ENCODE data around the gene NIPAL1.

Gene NIPAL1

DNA sequence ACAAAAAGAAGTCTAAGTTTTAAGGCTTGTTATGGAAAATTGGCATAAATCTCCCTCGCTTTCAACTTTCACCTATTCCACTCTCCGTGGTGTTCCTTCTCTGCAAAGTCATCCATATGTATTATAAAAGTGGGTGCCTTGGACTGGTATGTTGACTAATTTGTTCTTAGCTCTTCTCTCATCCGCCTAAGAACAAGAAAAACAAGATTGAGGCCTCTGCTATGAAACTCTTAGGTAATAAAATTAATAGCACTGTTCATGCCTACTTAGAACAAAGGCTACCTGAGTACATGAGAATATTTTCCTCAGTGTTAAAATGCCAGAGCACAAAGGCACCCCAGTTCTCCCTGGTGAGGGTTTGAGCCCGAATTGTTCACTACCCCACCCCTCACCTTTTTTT is 1.4 kb upstream of the NIPAL1 start:
- TF ChIP-seq GATA1 (IDR thresholded peaks at IDR 0.05; ENCODE audit: low read depth, low read length) (no peak), POLR2A (IDR thresholded peaks at IDR 0.05; ENCODE audit: low read length) (no peak)
- DNase-seq = no peak

DNA sequence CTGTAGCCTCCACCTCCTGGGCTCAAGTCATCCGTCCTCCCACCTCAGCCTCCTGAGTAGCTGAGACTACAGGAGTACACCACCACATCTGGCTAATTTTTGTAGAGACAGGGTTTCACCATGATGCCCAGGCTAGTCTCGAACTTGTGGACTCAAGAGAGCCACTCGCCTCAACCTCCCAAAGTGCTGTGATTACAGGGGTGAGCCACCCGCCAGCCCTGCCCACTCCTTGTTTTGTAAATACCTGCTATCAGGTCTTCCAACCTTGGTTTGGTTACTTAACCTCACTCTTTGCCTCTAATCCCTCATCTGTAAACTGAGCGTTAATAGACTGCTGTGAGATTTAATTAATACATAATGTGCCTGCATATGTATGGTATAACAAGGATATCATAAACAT is 894 bp upstream of the NIPAL1 start:
- TF ChIP-seq POLR2A (IDR thresholded peaks at IDR 0.05; ENCODE audit: low read length) (no peak), GATA1 (IDR thresholded peaks at IDR 0.05; ENCODE audit: low read depth, low read length) (no peak)
- no peak for DNase-seq

DNA sequence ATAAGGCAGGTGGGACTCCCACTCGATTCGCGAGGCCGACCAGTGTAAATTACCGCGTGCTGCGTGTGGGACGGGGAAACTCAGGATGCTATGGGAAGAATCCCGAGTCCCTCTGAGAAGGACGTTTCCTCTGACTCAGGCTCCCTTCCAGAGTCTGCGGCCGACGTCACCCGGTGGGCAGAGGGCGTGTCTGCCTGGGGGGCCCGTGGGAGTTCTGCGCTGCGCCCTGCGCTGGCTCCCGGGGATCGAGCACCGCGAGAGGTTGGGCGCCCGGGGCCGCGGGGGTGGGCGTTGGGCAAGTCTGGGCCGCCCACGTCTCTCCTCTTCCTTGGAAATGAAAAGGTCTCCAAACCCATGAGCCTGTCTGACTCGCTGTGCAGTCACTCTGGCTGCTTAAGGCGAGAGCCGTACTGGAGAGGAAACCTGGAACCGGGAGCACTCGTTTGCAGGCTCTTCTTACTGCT is 568 bp downstream of the NIPAL1 start:
- peak in 1 of 2 experiments; percentile 23 for DNase-seq
- TF ChIP-seq GATA1 (IDR thresholded peaks at IDR 0.05; ENCODE audit: low read depth, low read length) = no peak
- no peak for TF ChIP-seq POLR2A (IDR thresholded peaks at IDR 0.05; ENCODE audit: low read length)

DNA sequence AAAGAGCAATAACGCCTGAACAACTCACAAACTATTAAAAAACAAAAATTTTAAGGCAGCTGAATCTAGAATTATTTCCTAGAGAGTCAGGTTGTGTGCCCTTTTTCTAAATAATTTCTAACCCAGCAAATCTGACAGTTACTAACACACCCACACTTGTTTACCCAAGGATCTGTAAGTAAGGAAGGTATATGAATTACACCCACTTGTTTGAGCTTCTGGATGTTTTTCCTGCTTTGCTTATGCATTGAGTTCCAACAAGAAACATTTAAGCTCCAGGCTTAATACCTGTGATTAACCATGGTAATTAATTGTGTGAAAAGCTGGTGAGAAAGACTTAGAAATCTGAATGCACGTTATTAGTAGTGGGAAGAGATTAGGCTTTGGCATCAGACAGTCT is 1.5 kb downstream of the NIPAL1 start:
- no peak for TF ChIP-seq GATA1 (IDR thresholded peaks at IDR 0.05; ENCODE audit: low read depth, low read length)
- TF ChIP-seq POLR2A (IDR thresholded peaks at IDR 0.05; ENCODE audit: low read length) = no peak
- no peak for DNase-seq

DNA sequence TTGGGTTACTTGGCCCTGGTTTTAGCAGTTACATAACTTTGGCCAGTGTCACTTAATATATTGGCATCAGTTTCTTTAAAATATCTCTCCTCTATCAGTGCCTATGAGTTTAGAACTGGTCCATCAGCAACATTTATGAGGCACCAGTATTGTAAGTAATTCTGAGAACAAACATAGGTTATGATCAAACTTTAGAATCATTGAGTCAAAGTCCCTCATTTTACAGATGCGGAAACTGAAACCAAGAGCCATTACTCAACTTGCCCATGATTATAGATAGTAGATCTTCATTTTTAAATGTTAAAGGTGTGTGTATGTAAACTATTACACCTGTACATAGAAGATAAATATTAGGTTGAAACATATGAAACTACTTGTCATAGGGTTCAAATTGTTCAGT is 4.5 kb downstream of the NIPAL1 start:
- DNase-seq = no peak
- no peak for TF ChIP-seq GATA1 (IDR thresholded peaks at IDR 0.05; ENCODE audit: low read depth, low read length)
- no peak for TF ChIP-seq POLR2A (IDR thresholded peaks at IDR 0.05; ENCODE audit: low read length)

DNA sequence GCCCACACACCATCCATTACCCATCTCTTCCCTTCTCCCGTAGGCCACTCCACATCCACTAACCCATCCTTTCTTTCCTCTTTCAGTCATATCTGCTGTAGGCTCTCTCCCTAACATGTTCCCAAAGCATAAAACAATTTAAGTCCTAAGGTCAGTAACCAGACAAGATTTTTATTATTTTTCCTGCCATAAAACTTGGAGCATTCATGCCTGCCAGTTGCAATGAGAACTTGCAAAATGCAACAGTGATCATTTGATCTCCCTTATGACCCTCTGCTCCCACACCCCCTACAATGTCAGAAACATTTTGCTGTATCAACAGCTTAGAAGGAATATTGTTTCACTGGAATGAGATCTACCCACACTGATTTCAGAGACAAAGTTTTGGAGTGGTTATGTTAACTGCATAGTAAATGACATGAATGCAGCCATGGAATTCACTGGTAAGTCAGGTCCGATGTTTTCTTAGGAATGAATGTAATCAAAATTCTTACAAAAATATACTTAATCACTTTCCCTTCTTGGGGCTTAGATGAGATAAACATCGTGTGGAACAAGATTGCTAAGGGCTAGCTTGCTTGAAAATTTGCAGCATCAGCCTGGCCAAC is 5.7 kb downstream of the NIPAL1 start:
- no peak for DNase-seq
- TF ChIP-seq POLR2A (IDR thresholded peaks at IDR 0.05; ENCODE audit: low read length) = no peak
- TF ChIP-seq GATA1 (IDR thresholded peaks at IDR 0.05; ENCODE audit: low read depth, low read length) = no peak

DNA sequence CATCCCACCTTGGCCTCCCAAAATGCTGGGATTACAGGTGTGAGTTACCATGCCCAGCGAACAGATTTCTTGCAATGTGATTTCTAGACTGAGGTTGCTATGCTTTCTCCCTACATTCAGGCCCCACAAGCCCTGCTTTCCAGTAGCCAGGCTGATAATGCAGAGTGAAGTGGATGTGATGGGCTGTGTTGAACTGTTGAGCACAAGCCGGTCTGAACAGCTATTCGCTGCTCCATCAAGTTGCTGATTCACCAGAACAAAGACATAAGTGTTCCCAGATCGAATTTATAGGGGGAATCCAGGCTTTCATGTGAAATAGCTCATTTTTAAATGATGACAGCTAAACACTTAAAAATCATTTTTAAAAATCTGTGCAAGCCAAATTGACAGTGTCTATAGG is 8.0 kb downstream of the NIPAL1 start:
- TF ChIP-seq GATA1 (IDR thresholded peaks at IDR 0.05; ENCODE audit: low read depth, low read length) (no peak), POLR2A (IDR thresholded peaks at IDR 0.05; ENCODE audit: low read length) (no peak)
- no peak for DNase-seq

DNA sequence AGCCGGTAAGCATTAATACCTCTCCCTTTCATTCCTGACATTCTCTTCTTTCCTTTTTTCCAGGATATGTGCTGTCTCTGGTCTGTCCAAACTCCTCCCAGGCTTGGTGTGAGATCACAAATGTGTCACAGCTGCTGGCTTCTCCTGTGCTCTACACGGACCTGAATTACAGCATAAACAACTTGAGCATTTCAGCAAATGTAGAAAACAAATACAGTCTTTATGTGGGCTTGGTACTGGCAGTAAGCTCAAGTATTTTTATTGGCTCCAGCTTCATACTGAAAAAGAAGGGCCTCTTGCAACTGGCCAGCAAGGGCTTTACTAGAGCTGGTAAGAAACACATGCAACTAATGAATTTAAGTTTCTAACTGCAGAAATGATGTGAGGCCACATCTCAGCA is 8.4 kb downstream of the NIPAL1 start:
- no peak for DNase-seq
- no peak for TF ChIP-seq GATA1 (IDR thresholded peaks at IDR 0.05; ENCODE audit: low read depth, low read length)
- no peak for TF ChIP-seq POLR2A (IDR thresholded peaks at IDR 0.05; ENCODE audit: low read length)

DNA sequence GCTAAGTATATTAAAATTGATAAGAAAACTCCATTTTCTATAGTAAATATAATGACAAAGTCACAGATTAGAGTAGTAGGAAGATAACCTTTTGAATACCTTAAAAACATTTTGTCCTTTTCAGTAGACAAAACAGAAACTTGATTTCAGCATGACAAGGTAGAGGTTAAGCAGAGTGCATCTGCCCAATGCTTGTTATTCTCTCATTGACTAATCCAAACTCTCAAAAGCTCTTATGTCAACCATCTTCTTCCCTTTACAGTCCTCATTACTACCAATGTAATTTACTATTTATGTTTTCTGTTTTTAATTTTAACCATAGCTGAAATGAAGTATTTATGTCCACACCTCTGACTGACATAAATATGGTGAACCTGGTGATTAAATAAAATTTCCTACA is 11.1 kb downstream of the NIPAL1 start:
- no peak for DNase-seq
- TF ChIP-seq POLR2A (IDR thresholded peaks at IDR 0.05; ENCODE audit: low read length) (no peak), GATA1 (IDR thresholded peaks at IDR 0.05; ENCODE audit: low read depth, low read length) (no peak)

DNA sequence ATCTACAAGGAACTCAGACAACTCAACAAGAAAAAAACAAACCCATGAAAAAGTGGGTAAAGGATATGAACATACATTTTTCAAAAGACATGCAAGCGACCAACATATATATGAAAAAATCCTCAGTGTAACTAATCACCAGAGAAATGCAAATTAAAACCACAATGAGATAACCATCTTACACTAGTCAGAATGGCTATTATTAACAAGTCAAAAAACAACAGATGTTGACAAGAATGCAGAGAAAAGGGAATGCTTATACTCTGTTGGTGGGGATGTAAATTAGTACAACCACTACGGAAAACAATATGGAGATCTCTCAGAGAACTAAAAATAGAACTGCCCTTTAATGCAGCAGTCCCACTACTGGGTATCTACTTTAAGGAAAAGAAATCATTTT is 12.1 kb downstream of the NIPAL1 start:
- DNase-seq = no peak
- TF ChIP-seq POLR2A (IDR thresholded peaks at IDR 0.05; ENCODE audit: low read length) (no peak), GATA1 (IDR thresholded peaks at IDR 0.05; ENCODE audit: low read depth, low read length) (no peak)

DNA sequence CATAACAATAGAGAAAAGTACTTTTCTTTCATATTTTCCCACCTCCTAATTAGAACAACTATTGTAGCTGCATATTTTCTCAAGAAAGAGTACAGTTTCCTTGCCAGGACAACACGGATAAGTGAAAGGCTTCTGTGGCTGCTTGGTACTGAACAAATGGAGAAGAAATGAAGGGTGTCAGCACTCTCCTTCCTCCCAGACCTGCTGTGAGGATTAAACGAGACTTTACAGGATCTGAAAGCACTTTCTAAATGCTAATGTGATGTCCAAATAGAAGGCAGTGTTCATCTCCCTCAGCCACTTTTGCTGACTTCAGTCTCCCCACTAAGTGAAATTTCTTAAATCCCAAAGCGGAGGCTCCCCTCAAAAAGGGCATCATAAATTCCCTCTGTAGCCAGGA is 13.9 kb downstream of the NIPAL1 start:
- no peak for DNase-seq
- no peak for TF ChIP-seq GATA1 (IDR thresholded peaks at IDR 0.05; ENCODE audit: low read depth, low read length)
- TF ChIP-seq POLR2A (IDR thresholded peaks at IDR 0.05; ENCODE audit: low read length) = no peak

DNA sequence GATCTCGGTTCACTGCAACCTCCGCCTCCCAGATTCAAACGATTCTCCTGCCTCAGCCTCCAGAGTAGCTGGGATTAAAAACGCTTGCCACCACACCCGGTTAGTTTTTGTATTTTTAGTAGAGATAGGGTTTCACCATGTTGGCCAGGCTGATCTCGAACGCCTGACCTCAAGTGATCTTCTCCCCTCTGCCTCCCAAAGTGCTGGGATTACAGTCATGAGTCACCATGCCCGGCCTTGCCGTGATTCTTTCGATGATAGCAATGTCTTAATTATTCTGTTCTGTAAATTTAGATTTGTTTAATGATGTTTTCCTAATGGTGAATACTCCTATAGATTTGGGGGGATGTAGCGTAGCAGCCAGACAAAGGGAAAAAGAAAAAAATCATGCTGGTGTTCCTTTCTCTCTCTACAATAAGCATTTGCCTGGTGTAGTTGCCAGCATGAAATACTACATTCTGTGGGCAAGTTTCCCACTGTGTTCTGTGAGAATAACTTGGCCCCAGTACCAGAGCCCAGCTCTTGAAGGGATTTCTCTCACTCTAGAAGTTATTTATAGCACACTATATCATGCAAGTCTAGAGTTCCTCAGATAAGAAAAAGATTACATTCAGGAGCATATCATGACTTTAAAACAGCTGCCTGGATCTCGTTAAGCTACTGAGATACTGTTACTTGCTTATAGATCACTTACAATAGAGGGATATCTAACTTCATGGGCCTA is 15.4 kb downstream of the NIPAL1 start:
- no peak for TF ChIP-seq POLR2A (IDR thresholded peaks at IDR 0.05; ENCODE audit: low read length)
- no peak for TF ChIP-seq GATA1 (IDR thresholded peaks at IDR 0.05; ENCODE audit: low read depth, low read length)
- DNase-seq = no peak

DNA sequence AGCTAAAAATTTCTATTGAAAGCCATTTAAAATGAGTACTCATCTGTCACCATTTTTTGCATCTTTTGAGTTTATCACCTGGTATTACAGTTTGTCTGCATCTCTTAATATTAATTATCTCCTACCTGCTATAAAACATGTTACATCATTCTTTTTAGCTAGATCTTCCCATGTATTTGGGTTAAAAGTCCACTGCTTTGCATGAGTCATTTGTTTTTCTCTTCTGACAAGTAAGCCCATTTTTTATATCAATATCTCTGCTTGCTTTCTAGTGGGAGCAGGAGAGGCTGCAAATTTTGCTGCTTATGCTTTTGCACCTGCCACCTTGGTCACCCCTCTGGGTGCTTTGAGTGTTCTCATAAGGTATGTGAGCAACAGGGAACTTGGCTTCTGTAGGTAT is 16.1 kb downstream of the NIPAL1 start:
- TF ChIP-seq POLR2A (IDR thresholded peaks at IDR 0.05; ENCODE audit: low read length) (no peak), GATA1 (IDR thresholded peaks at IDR 0.05; ENCODE audit: low read depth, low read length) (no peak)
- no peak for DNase-seq

DNA sequence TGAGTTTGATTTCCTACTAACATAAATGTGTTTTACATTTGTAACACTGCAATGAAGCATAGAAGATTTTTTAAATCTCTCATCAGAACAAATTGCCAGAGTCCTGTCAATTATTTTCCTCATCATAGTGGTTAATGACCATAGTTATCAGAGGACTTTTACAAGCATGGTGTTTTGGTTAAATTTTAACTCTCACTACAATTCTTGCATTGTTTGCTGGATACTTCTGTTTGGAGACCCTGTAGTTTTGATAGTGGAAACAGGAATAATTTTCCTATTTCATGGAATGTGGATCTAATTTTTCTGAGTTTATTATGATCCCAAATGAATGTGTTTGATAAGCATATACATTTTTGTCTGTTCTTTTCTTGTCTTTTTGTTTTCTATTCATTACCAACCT is 16.8 kb downstream of the NIPAL1 start:
- TF ChIP-seq GATA1 (IDR thresholded peaks at IDR 0.05; ENCODE audit: low read depth, low read length) = no peak
- TF ChIP-seq POLR2A (IDR thresholded peaks at IDR 0.05; ENCODE audit: low read length) = no peak
- no peak for DNase-seq

DNA sequence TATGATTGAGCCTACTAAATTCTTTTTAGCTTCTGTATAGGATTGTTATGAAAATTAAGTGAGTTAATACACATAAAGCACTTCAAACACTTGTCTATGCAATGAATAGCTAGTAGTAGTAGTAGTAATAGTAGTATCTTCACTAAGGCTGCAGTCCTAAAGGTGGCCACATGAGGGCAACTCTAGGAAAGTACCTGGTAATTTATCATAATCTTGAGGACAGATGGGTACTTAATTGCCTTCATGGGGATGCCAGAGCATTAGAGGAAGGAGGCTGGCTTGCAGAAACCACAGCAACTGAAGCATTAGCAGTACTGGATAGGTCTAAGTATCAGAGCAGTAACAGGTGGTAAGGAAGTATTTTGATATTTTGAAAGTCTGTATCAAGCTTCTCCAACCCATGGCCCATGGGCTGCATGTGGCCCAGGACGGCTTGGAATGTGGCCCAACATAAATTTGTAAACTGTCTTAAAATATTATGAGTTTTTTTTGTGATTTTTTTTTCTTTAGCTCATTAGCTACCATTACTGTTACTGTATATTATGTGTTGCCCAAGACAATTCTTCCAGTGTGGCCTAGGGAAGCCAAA is 17.3 kb downstream of the NIPAL1 start:
- no peak for TF ChIP-seq POLR2A (IDR thresholded peaks at IDR 0.05; ENCODE audit: low read length)
- no peak for TF ChIP-seq GATA1 (IDR thresholded peaks at IDR 0.05; ENCODE audit: low read depth, low read length)

More for the DNA sequence above, 17.3 kb downstream of the NIPAL1 start:
- DNase-seq = peak; percentile 21 to 52
